ENCODE measurements around the gene MIAT. TPM values are rescaled to one million over a fixed set of nuclear protein-coding genes. Genes with fewer than 3 reads are reported as not detected.
"Not testable (repeated sequence)": the region's sequence is repeated elsewhere in the genome, so short reads cannot be mapped to it uniquely, and the experiment has no call there.

The MIAT gene
- total RNA-seq, 1 donor from 2014 or later = 0.66 TPM

- Histone ChIP-seq H3K36me3 (no peaks in the 10 kb centered on the region), H3K27me3 (ENCODE audit: low read depth) (peaks cover 40% of the 10 kb centered on the region), H3K4me1 (peaks cover 3% of the 10 kb centered on the region), H3K9me3 (replicated peaks) (no peaks in the 10 kb centered on the region), H3K27ac (replicated peaks) (no peak overlapping the region), H3K4me3 (no peak overlapping the region)
- TF ChIP-seq CTCF (IDR thresholded peaks at IDR 0.05; ENCODE audit: borderline replicate concordance) = no peak
- no peak for DNase-seq
- intact Hi-C loops (cut with micrococcal nuclease) = no loop called here
Measured at GRCh38 chr22:26612652-26613051, 44.7 kb upstream of the MIAT start.

- intact Hi-C loops (cut with micrococcal nuclease); H3K4me1 ChIP-seq; H3K9me3 ChIP-seq (replicated peaks); H3K36me3 ChIP-seq; H3K27ac ChIP-seq (replicated peaks); DNase-seq; H3K4me3 ChIP-seq: not testable (repeated sequence)
- peaks cover 40% of the 10 kb centered on the region for H3K27me3 ChIP-seq (ENCODE audit: low read depth)
Measured at GRCh38 chr22:26613753-26614152, 43.6 kb upstream of the MIAT start.

- H3K9me3 ChIP-seq (replicated peaks) = no peaks in the 10 kb centered on the region
- H3K4me1 ChIP-seq = peaks cover 15% of the 10 kb centered on the region
- no peak overlapping the region for H3K27ac ChIP-seq (replicated peaks)
- H3K36me3 ChIP-seq = no peaks in the 10 kb centered on the region
- TF ChIP-seq CTCF (IDR thresholded peaks at IDR 0.05; ENCODE audit: borderline replicate concordance) = no peak
- no peak overlapping the region for H3K4me3 ChIP-seq
- intact Hi-C loops (cut with micrococcal nuclease) = no loop called here
- no peak for DNase-seq
- H3K27me3 ChIP-seq (ENCODE audit: low read depth) = peaks cover 40% of the 10 kb centered on the region
Measured at GRCh38 chr22:26614322-26614721, 43.1 kb upstream of the MIAT start.

GRCh38 chr22:26615149-26615548 lies 42.2 kb upstream of the MIAT start:
- no peak overlapping the region for H3K4me3 ChIP-seq
- peaks cover 23% of the 10 kb centered on the region for H3K4me1 ChIP-seq
- intact Hi-C loops (cut with micrococcal nuclease) = no loop called here
- no peak for TF ChIP-seq CTCF (IDR thresholded peaks at IDR 0.05; ENCODE audit: borderline replicate concordance)
- peaks cover 40% of the 10 kb centered on the region for H3K27me3 ChIP-seq (ENCODE audit: low read depth)
- no peaks in the 10 kb centered on the region for H3K9me3 ChIP-seq (replicated peaks)
- no peak for DNase-seq
- no peaks in the 10 kb centered on the region for H3K36me3 ChIP-seq
- no peak overlapping the region for H3K27ac ChIP-seq (replicated peaks)

GRCh38 chr22:26615830-26616435 lies 41.5 kb upstream of the MIAT start:
- Histone ChIP-seq H3K27me3 (ENCODE audit: low read depth) (peaks cover 40% of the 10 kb centered on the region), H3K4me1 (peaks cover 25% of the 10 kb centered on the region), H3K4me3 (no peak overlapping the region), H3K9me3 (replicated peaks) (no peaks in the 10 kb centered on the region), H3K27ac (replicated peaks) (no peak overlapping the region), H3K36me3 (no peaks in the 10 kb centered on the region)
- TF ChIP-seq CTCF (IDR thresholded peaks at IDR 0.05; ENCODE audit: borderline replicate concordance) = no peak
- DNase-seq = no peak
- intact Hi-C loops (cut with micrococcal nuclease) = no loop called here

- no peak overlapping the region for H3K4me3 ChIP-seq
- intact Hi-C loops (cut with micrococcal nuclease) = no loop called here
- TF ChIP-seq CTCF (IDR thresholded peaks at IDR 0.05; ENCODE audit: borderline replicate concordance) = no peak
- H3K4me1 ChIP-seq = peaks cover 25% of the 10 kb centered on the region
- H3K36me3 ChIP-seq = no peaks in the 10 kb centered on the region
- DNase-seq = no peak
- no peaks in the 10 kb centered on the region for H3K9me3 ChIP-seq (replicated peaks)
- peaks cover 40% of the 10 kb centered on the region for H3K27me3 ChIP-seq (ENCODE audit: low read depth)
- no peak overlapping the region for H3K27ac ChIP-seq (replicated peaks)
Measured at GRCh38 chr22:26616650-26617049, 40.7 kb upstream of the MIAT start.

All from left ventricle myocardium inferior (tissue), 1 donor.